Gastrocnemius medialis (tissue), 4 donors: ENCODE measurements around the gene EYS.

Experiments used
- POLR2A ChIP-seq, 2 donors: fragments of 450-650 bp; IDR thresholded peaks; one replicate each; pipeline ENCODE4 v1.6.1; 2017; ENCODE audit warnings: antibody characterized with exemption in 2 of 2, mild to moderate bottlenecking in 2 of 2, moderate library complexity in 2 of 2
- TF ChIP-seq, protein P1 (sequence below), 5 experiments: fragments of 450-650 bp in 3 of 5; fragments of 200-600 bp in 2 of 5; sonication (generic) in 2 of 5; IDR thresholded peaks in 4 of 5; conservative IDR thresholded peaks in 1 of 5; 1 replicate in 4 of 5; 2 replicates in 1 of 5; pipeline ENCODE4 v1.5.1; 2016 to 2019; ENCODE audit warnings: antibody characterized with exemption in 5 of 5, mild to moderate bottlenecking in 3 of 5, moderate library complexity in 3 of 5

DNA sequence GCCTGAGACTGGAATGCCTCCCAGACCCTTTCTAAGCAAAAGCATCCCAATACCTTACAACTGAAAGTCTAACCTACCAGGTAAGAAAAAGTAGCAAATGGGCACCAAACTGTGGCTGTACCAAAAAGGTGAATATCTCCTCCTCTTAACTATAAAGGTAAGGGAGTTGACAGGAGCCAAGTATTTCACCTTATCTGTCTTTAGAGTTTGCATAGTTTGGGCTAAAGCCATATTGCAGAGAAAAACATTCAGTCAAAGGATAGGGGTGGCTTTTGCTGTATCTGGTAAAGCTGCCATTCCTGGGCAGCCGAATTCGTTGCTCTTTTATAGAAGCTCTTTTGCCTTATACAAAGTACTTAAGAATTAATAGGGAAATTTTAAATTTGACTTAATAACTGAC, 2033.3 kb downstream of the EYS start:
- TF ChIP-seq, protein P1, sequence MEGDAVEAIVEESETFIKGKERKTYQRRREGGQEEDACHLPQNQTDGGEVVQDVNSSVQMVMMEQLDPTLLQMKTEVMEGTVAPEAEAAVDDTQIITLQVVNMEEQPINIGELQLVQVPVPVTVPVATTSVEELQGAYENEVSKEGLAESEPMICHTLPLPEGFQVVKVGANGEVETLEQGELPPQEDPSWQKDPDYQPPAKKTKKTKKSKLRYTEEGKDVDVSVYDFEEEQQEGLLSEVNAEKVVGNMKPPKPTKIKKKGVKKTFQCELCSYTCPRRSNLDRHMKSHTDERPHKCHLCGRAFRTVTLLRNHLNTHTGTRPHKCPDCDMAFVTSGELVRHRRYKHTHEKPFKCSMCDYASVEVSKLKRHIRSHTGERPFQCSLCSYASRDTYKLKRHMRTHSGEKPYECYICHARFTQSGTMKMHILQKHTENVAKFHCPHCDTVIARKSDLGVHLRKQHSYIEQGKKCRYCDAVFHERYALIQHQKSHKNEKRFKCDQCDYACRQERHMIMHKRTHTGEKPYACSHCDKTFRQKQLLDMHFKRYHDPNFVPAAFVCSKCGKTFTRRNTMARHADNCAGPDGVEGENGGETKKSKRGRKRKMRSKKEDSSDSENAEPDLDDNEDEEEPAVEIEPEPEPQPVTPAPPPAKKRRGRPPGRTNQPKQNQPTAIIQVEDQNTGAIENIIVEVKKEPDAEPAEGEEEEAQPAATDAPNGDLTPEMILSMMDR (IDR thresholded peaks at IDR 0.05 in 4 of 5, conservative IDR thresholded peaks at IDR 0.05 in 1 of 5), result no peak
- TF ChIP-seq POLR2A (IDR thresholded peaks at IDR 0.05), result no peak
